SHP77 (cell line): ENCODE measurements around the gene MIEF2.
"Not testable (repeated sequence)": the region's sequence is repeated elsewhere in the genome, so short reads cannot be mapped to it uniquely, and the experiment has no call there.

ENCODE experiments used
- DNase-seq, 2 experiments: peaks; one replicate each; lab custom pipeline; 2025; lab: John Stamatoyannopoulos, UW

Gene MIEF2, protein sequence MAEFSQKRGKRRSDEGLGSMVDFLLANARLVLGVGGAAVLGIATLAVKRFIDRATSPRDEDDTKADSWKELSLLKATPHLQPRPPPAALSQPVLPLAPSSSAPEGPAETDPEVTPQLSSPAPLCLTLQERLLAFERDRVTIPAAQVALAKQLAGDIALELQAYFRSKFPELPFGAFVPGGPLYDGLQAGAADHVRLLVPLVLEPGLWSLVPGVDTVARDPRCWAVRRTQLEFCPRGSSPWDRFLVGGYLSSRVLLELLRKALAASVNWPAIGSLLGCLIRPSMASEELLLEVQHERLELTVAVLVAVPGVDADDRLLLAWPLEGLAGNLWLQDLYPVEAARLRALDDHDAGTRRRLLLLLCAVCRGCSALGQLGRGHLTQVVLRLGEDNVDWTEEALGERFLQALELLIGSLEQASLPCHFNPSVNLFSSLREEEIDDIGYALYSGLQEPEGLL

DNA sequence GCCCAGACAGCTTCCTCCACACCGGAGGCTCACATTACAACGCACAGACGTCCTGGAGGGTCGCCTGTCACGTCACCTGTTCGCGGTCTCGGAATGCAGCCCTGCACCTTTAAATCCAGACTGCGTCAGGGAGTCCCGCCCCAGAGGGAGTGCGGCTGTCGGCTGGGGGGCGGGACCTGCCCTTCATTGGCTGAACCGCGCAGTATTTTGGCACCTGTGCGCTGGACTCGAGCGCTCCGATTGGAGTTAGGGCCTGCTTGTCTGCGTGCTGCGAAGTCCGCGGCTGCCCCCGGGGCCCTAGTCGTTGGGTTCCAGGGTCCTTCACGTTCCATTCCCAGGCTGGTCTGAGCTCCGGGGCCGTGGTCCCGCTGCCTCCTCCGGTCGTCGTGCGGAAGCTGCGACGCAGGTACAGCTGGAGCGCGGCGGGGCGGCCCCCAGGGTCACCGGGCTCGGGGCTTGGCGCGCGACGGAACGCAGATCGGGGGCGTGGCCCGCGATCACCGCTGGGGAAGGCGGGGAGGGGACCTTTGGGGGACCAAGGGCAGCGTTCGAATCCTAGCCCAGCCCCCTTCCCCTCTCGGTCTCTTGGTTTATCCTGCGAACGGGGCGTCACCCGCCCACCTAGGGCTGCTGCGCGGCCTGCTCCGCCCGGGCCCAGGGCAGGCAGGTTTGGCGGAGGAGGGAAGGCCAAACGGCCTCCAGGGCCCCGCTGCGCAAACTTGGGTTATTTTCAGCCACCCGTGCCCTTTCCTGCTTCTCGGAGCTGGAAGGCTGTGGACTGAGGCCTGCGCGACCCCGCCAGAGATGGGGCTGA is at the start of gene MIEF2:
MIEF2 (plus strand) TSS at position 331 of the 814 bp plus-strand sequence. CDS start 2,059 bp downstream, outside the sequence.
- peak; percentile 99 to 100 for DNase-seq

DNA sequence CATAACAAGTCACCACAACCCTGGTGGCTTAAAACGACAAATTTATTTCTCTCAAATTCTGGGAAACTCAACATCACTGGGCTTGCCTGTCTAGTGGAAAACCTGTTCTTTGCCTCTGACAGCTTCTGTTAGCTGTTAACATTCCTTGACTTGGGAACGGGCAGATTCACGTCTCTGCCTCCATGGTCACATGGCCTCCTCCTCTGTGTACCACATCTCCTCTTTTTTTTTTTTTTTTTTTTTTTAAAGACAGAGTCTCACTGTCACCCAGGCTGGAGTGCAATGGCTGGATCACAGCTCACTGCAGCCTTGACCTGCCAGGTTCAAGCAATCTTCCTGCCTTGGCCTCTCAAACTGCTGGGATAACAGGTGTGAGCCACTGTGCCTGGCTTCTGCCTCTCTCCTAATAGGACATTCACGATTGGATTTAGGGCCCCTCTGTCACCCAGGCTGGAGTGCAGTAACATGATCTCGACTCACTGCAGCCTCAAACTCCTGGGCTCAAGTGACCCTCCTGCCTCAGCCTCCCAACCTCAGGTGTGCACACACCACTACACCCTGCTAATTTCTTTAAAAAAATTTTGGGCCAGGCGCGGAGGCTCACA is 46.7 kb upstream of the MIEF2 start:
- no peak for DNase-seq

DNA sequence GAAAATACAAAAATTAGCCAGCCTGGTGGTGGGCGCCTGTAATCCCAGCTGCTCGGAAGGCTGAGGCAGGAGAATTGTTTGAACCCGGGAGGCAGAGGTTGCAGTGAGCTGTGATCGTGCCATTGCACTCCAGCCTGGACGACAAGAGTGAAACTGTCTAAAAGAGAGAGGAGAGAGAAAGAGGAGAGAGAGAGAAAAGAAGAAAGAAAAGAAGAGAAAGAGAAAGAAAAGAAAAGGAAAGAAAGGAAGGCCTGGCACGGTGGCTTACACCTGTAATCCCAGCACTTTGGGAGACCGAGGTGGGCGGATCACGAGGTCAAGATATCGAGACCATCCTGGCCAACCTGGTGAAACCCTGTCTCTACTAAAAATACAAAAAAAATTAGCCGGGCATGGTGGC is 43.6 kb upstream of the MIEF2 start:
- not testable (repeated sequence) for DNase-seq

DNA sequence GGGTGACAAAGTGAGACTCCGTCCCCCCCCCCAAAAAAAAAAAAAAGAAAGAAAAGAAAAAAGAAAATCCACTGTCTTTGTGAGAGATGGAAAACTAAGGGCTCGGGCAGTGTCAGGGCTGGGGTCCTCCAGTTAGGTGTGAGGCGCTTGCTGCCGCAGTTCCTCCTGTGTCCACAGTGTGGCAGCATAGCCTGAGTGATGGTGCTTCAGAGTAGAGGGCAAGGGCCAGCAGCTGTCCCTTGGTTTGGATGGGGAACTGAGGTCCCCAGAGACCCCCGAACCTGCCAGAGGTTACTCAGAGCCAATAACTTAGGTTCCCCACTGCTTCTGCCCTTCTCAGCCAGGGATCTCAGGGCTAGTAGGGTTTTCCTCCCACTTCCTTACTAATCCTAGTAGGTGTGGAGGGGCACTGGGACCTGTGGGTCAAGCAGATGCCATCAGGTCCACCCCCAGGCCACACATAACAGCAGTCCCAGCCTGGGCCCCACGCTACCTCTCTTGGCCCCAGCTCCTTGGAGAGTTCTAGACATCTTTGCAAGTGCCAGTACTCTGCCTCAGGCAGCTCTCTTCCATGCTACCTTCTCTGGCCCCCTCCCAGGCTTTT is 42.9 kb upstream of the MIEF2 start:
- DNase-seq = peak; percentile 72 to 76

DNA sequence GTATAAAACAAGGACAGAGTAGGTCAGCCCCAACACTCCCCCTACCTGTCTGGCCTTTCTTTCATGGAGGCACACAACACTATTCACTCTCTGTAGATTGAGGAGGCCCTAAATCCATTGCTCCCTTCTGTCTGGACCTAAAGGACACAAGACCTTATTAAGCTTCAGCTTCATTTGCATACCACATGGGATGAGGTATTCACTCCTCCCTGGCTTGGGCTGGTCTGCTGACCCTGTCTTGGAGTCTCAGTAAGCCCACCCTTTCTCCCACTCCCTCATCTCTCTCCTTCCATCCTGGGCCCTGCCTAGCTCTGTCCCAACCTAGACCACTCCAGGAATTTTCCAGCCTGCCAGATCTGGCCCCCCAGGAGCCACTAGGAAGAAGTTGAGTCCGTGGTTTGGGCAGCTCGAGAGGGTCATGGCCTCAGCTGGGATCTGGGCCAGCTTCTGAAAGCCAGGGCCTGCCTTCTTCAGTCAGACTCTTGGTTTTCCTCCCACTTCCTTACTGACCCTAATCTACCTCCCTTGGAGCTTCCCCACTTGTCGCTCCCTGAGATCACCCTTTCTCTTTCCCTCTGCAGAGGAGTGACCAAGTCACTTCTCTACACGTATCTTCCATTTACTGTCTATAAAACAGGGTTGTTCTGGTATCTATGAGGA is 41.6 kb upstream of the MIEF2 start:
- no peak for DNase-seq

DNA sequence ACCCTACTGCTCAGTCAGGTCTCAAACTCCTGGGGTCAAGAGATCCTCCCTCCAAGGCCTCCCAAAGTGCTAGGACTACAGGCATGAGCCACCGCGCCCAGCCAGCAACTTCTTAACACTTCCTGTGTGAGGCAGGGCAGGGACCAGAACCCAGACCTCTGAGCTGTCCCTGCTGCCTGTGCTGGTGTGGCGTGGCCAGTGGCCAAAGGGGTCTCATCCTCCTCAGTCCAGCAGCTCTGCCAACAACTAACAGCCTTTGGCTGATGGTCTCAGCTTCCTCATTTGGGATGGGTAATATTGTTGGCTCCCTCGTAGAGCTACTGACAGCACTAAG is 36.4 kb upstream of the MIEF2 start:
- DNase-seq = no peak

DNA sequence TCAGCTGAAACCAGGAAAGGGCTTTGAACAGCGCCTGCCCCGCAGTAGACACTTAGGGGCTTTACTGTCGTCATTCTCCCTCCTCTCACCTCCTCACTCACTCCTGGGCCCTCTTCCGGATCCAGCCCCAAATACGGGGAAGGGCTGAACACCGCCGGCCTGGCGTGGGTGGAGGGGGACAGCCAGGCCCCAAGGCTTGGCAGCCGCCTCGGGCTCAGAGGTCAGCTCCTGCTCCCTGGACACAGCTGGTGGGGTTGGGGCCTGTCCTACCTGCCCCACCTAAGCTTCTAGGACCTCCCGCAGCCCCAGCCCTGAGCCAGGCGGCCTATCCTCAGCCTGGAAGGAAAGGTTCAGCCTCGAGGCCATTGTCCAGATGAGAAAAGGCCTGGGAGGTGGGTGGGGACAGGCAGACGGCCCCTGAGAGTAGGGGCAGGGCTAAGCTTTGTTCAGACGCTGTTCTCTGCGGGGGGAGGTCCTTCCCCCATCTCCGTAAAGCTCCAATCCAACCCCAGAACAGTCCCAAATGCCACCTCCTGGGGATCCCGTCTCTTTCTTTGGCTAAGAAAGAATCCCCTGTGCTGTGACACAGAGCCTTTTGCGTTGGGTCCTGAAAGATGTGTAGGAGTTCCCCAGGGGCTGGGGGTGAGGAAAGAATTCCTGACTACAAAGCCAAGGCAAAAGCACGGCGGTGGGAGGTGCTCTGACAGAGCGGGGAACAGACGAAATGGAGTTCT is 35.9 kb upstream of the MIEF2 start:
- DNase-seq = no peak

DNA sequence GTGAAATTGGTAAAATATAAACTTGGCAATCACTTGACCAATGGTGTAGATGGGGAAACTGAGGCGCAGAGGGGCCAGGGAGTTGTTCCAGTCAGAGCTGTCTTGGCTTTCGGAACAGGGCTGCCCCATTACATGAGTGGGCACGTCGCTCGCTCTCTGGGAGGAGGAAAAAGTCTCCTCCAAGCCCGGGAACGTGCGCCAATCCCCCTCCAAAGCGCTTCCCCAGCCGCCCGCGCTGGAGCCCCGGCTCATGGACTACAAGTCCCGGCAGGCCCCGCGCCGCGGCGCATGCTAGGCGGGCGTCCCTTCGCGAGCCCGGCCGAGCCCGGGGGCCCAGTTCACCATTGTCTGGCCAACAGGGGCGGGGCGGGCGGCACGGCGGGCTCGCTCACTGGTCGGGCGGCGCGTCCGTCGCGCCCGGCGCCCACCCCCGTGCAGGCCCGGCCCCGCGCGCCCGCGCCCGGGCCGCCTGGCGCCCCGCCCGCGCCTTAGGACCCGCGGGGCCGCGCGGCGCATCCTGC is 35.3 kb upstream of the MIEF2 start, which contains the start of gene LLGL1:
LLGL1 (plus strand) TSS at position 515 of the 521 bp plus-strand sequence. CDS start 48 bp downstream, outside the sequence.
- peak; percentile 98 to 99 for DNase-seq

DNA sequence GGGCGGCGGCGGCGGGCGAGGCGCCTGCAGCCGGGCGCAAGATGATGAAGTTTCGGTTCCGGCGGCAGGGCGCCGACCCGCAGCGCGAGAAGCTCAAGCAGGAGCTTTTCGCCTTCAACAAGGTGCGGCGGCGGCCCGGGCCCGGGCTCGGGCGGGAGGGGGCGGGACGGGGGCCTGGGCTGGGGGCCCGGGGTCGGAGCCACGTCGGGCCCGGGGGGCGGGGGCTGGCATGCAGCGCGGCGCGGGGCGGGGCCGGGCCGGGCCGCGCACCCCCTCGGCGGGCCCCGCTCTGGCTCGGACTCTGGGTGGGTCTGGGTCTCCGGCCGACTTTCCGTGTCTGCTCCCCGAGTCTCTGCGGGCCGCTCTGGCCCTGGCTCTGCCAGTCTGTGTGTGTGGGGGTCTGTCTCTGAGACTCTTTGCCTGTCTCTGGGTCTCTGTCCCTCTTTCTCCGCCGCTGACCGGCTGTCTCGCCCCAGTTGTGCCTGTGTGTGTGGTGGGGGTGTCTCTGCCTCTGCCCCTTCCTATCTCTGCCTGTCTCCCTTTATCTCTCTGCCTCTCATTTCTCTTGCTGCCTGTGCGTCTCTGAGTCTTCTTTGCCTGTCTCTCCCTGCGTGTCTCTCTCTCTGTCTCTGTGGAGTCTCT is 34.7 kb upstream of the MIEF2 start:
- no peak for DNase-seq

DNA sequence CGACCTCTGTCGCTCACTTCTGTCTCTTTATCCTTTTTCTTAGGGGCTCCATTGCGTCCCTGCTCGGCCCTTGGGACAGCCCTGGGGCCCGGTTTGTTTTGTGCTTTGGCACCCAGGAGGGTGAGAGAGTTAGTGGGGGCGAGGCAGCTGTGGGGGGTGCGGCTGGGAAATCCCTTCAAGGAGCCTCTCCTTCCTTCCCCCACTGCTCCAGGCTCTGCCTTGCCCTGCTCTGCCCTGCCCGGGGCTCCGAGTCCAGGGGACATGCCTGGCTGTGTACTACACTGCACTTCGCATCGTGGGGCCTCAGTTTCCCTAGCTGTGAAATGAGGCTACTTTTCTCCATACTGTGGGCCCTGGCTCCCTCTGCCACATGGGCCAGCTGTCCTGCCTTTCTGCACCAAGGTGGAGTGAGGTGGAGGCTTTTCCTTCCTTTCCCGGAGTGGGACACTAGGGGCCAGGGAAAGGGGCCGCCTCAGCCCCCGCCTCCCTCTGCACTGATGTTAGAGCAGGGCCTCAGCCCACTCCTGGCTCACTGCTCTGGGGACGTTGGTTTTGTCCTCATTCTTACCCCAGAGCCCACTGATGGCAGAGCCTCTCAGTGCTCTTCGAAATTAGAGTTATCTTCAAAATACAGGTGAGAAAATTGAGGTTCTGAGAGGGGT is 34.0 kb upstream of the MIEF2 start:
- no peak for DNase-seq

DNA sequence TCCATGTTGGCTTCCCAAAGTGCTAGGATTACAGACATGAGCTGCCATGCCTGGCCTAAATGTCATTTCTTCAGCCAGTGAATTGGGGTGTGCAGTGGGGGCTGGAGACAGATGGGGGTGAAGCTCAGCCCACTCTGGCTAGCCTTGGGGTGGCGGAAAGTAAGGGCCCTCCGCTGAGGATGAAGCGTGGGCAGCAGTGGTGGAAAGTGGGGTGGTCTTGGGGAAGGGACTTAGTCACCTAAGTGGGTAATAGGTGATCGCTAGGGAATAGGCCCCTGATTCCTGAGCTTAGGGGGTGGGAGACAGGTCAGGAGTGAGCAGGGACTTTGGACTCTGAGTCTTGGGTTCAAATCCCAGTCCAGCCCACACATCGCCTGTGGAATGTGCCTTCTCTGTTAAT is 32.8 kb upstream of the MIEF2 start:
- DNase-seq = no peak

DNA sequence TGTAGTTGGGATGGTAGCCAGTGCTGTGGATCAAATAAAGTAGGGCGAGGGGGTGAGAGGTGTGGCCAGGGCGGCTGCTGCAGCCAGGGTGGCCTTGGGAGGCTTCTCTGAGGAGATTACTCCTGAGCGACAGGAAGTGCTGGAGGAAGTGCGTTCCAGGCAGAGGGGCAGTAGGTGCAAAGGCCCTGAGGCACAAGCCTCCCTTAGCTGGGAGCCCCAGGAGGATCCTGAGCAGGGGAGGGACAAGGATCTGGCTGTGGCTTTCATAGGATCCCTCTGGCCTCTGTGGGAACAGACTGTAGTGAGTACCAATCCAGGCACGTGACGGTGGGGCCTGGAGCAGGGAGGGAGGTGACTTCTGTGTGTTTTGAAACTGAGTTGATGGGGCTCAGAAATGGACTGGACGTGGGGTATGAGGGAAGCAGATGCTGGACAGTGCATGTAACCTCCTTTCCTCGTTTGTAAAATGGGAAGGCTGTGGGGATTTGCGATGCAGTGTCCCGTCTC is 32.2 kb upstream of the MIEF2 start:
- DNase-seq = no peak

DNA sequence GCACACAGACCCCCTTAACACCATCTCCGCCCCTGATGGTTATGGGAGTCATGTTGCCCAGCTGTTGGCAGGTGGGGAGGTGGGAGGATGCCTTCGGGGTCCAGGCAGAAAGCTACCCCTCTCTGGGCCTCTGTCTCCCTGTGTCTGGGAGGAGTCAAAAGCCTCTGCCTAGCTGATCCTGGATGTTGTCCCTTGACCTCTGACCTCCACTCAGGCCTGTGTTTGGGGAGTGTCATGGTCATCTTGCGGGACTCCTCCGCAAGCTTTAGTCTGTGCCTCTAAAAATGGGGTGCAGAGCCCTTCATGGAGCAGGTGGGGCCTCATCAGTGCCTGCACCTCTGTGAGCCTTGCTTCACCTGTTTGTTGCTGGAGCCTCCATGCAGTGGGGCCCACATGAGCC is 31.2 kb upstream of the MIEF2 start:
- no peak for DNase-seq

DNA sequence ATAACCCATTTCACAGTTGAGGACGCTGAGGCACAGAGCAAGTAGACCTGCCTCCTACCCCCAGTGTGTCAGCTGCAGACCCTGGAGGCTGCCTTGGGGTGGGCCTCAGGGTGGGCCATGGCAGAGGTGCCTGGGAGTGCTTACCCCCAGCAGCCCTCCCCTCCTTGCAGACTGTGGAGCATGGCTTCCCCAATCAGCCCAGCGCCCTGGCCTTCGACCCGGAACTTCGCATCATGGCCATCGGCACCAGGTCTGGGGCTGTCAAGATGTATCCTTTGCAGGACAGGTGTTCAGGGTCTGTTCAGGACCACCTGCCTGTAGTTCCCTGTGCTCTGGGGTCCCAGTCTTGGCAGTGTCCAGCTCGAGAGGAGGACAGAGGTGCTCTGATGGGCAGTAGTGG is 30.7 kb upstream of the MIEF2 start:
- DNase-seq = no peak

DNA sequence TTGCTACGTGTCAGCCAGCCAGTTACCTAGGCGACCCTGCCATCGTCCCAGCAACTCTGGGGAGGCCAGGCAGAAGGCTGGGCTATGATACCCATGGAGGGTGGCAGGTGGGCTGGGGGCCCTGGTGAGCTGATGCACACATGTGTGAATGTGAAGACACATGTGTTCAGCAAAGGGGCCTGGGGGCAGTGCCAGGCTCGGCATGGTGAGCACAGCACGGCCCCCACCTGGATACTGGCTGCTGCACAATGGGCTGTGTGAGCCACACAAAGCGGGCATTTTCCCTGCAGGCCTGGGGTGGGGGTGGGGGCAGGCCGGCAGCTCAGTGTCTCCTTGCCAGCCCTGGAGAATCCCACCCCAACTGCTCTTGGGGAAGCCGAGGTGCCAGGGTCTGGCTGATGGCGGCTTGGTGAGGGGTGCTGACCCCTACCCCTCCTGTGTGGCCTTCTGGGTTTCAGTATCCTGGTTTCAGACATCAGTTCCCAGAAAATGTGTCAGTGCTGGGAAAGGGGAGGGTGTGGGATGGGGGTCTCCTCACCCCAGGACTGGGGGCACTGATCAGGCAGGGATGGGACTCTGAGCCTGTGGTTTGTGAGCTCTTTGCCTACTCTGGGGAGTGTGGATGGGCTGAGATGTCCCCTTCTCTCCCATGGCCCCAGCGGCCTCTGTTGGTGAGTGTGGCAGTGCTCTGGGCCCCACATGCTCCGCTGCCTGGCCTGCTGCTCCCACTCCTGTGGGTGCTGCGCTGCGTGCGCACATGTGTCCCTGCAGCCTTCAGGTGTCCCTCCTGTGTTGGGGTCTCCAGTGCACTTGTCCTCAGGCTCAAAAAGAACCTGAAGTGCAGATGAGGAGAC is 29.9 kb upstream of the MIEF2 start:
- no peak for DNase-seq

DNA sequence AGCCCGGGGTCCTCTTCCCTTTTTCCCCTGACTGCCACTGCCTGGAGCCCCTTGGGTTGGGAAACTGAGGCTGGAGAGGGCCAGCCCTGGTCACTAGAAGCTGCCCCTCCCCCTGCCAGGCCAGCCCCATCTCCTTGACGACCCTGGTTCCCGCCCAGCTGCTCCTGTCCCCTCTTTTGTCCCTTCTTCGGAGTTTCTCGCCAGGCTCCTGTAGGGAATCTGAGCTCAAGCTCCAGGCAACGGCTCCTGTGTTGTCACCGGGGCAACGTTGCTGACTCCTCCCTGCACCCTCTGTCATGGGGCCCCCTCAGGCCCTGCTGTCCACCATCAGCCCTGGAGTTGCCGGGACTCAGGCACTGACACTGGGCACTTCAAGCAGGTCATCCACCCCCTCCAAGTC is 29.3 kb upstream of the MIEF2 start:
- no peak for DNase-seq

DNA sequence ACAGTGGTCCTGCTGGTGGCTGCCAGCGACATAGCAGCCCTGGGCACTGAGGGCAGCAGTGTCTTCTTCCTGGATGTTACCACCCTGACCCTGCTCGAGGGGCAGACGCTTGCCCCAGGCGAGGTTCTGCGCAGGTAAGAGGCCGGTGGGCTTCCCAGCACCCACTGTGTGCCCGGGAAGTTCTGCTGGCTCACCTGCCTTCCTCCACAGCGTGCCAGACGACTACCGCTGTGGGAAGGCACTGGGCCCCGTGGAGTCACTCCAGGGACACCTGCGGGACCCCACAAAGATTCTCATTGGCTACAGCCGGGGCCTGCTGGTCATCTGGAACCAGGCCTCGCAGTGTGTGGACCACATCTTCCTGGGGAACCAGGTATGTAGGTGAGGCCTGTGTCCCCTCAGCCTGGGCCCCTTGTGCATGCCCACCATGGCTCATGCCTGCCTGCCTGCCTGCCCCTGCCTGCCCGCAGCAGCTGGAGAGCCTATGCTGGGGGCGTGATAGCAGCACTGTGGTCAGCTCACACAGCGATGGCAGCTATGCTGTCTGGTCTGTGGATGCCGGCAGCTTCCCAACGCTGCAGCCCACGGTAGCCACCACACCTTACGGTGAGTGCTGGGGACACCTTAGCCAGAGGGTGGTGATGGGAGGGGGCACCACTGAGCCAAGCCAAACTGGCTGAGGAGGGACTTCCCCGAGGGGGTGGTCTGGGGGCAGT is 26.5 kb upstream of the MIEF2 start:
- DNase-seq = no peak

DNA sequence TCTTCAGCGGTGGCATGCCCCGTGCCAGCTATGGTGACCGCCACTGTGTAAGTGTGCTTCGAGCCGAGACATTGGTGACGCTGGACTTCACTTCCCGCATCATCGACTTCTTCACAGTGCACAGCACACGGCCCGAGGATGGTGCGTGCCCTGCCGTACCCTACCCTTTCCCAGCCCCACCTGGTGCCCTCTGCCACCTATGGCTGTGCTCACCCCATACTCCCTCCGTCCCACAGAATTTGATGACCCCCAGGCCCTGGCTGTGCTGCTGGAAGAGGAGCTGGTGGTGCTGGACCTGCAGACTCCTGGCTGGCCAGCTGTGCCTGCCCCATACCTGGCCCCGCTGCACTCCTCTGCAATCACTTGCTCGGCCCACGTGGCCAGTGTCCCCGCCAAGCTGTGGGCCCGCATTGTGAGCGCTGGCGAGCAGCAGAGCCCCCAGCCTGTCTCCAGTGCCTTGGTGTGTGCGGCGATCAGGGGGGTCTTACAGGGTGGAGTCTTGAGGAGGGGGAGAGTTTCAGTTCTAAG is 25.5 kb upstream of the MIEF2 start:
- no peak for DNase-seq
